Activated naive CD4-positive, alpha-beta T cell (primary cell): ENCODE results near the gene OPRD1.
"Not testable (repeated sequence)": the region's sequence is repeated elsewhere in the genome, so short reads cannot be mapped to it uniquely, and the experiment has no call there.

ENCODE experiments used
- DNase-seq, 4 experiments: peaks; one replicate each; lab custom pipeline; 2025; lab: John Stamatoyannopoulos, UW

OPRD1 gene

GRCh38 chr1:28801461-28801860, 10.5 kb upstream of the OPRD1 start:
- DNase-seq = no peak

DNA sequence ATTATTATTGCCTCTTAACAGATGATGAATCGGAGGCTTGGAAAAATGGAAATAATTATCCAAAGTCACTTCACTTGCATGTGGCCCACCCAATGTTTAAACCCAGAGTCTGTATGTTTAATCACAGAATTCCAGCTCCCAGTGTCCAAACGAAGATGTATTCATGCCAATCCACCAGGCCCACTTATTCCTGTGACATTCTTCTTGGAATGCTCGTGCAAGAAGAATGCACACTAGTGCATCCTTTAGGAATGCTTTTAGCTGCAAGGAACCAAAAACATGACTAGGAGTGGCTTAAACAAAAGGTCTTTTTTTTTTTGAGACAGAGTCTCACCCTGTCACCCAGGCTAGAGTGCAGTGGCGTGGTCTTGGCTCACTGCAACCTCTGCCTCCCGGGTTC, 8.9 kb upstream of the OPRD1 start:
- no peak for DNase-seq

DNA sequence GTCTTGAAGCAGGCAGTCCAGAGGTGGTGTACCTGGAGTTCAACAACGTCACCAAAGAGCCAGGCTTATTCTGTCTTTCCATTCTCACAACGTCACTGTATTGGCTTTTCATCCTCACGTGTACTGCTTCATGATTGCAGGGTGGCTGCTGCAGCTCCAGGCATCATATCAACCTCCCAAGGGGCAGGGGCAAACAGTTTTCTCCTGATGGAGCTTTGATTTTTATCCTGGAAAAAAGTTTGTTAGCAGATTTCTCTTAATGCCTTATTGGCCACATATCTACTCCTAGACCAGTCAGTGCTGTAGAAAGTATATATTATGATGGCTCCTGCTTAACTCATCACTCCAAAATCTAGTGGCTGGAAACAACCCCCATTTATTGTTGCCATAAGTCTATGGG, 8.3 kb upstream of the OPRD1 start:
- DNase-seq = no peak

GRCh38 chr1:28804071-28804470, 7.9 kb upstream of the OPRD1 start:
- DNase-seq = no peak

DNA sequence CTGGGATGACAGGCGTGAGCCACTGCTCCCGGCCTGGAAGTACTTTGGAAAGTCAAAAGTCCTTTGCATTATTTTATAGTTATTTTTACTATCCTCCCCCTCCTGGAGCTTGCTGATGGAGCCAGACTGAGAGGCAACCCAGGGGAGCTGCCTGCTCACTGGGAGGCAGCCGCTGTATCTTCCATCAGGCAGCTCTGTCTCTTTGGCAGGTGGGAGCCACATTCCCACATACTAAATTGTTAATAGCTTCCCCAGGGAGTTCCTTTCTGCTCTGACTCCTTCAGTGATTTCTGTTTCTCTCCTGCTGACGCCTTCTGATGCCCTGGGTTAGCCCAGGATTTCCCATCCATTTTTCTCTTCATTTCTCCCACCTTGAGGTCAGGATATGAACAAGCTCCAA, 4.9 kb upstream of the OPRD1 start:
- DNase-seq = no peak

- DNase-seq = no peak
Observed at GRCh38 chr1:28807986-28808385, 4.0 kb upstream of the OPRD1 start.

GRCh38 chr1:28811369-28811765, 603 bp upstream of the OPRD1 start:
- no peak for DNase-seq

- DNase-seq = no peak
Observed at GRCh38 chr1:28812669-28813468, 899 bp downstream of the OPRD1 start.

DNA sequence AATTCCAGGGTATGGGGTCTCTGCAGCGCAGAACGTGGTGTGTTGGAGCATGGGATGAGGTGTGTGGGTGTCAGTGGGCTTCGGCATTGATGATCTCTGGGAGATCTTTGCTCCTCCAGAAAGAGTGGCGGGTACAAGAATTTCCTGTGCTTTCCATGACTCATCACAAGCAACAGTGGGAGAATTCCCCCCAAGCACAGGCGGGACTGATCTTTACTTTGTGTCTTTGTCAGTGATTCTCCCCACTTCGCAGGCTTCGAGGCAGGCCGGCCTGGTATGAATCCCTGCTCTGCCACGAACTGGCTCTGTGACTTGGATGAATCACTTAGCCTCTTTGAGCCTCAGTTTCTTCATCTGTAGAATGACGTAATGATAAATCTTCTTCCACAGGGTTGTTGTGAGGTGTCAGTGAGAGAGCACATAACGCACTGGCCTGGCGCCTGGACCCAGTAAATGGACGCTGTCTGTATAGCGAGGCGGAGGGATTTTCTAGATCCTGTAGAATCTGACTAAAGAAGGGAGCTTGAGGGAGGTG, 2.0 kb downstream of the OPRD1 start:
- no peak for DNase-seq

GRCh38 chr1:28815533-28816185, 3.7 kb downstream of the OPRD1 start:
- DNase-seq = no peak

GRCh38 chr1:28817133-28817532, 5.2 kb downstream of the OPRD1 start:
- no peak for DNase-seq

DNA sequence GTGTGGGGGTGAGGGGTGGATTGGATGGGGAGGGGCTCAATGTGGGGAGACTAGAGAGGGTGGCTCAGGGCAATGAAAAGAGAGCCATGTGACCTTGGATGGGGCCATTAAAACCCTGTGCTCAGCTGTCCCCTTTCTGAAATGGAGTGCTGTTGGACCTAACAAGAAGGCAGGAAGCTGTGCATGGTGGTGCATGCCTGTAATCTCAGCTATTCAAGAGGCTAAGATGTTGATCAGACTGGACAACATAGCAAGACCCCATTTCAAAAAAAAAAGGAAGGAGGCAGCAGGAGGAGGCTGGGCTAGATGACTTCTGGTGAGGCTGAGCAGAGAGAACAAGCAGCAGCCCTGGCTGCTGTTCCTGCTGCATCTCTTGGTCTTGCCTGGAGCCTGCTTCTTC, 7.0 kb downstream of the OPRD1 start:
- no peak for DNase-seq

DNA sequence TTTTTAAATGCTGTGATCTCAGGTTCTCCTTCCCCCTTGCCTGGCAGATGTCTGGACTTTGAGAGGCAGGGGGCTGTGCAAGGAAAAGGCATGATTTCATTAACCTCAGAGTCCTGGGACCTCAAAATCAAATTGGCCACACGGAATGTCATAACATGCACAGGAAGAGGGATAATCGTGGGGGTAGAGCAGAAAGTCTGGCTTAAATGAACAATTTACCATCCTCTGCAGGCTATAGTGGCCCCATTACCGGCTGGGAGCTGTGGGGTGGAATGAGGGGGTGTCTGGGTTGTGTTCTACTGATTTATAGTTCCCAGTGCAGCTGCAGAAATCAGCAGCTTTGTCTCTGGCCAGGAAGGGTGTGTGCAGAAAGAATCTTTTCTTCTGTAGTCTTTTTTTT, 10.8 kb downstream of the OPRD1 start:
- DNase-seq = no peak

DNA sequence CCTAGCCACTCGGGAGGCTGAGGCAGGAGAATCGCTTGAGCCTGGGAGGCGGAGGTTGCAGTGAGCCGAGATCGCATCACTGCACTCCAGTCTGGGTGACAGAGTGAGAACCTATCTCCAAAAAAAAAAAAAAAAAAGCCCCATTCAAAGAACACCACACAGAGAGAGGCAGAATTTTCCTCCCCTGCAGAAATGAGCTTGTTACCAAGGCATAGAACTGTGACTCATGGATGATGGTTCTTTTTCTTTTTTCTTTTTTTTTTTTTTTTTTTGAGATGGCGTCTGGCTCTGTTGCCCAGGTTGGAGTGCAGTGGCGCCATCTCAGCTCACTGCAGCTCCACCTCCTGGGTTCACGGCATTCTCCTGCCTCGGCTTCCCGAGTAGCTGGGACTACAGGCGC, 12.1 kb downstream of the OPRD1 start:
- DNase-seq = not testable (repeated sequence)

DNA sequence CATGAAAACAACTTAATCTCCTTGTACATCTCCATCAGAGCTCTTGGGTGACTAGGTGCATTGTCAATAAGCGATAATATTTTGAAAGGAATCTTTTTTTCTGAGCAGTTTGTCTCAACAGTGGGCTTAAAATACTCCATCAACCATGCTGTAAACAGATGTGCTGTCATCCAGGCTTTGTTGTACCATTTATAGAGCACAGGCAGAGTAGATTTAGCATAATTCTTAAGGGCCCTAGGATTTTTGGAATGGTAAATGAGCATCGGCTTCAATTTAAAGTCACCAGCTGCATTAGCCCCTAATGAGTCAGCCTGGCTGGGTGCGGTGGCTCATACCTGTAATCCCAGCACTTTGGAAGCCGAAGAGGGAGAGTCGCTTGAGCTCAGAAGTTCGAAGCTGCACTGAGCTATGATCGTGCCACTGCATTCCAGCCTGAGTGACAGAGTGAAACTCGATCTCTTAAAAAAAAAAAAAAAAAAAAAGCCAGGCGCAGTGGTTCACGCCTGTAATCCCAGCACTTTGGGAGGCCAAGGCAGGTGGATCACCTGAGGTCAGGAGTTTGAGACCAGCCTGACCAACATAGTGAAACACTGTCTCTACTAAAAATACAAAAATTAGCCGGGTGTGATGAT, 16.4 kb downstream of the OPRD1 start:
- not testable (repeated sequence) for DNase-seq

- no peak for DNase-seq
Observed at GRCh38 chr1:28830814-28831213, 18.8 kb downstream of the OPRD1 start.

DNA sequence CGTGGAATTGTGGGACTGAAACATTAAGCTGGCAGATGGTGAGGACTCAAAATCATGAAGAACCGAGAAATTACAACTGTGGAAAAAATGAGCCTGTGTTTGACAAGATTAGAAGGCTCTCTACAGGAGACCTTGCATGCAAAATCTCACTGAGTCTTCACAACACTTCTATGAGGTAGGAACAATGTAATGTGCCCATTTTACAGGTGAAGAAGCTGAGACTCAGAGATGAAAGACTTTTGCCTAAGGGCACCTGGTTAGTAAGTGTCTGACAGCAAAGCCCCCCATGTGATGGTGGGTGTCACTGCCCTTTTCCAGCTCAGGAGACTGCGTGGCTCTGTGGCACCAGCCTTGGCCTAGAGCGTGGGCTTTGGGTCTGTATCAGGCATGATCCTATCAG, 21.0 kb downstream of the OPRD1 start:
- DNase-seq = no peak

DNA sequence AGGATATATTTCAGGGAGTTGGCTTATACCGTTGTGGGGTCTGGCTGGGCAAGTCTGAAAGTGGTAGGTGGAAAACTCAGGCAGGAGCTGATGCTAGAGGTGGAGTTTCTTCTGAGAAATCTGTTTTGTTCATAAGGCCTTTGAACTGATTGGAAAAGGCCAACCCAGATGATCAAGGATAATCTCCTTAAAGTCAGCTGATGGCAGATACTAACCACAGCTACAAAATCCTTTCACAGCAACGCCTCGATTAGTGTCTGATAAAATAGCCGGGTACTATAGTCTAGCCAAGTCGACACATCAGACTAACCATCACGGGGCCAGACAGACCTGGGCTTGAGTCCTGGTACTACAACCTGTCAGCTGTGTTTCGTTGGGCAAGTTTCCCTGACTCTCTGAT, 21.4 kb downstream of the OPRD1 start:
- no peak for DNase-seq

DNA sequence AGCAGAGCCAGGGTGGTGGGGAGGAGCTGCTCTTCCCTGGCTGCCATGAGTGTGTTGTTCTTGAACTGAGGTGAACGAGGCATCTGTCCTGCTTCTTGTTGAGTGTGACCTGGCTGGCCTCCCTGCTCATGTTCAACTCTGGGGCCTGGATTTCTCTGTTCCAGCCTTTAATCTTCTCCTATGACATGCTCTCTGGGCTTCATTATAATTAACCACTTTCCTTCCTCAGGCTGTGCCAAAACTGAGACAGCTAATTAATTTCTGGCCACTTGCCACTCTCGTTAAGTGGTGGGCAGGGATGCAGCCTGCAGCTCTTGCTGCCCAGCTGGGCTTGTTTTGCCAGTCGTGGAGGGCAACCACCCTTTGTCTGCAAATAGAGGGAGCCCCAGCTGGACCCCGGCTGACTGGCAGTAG, 23.3 kb downstream of the OPRD1 start:
- no peak for DNase-seq

DNA sequence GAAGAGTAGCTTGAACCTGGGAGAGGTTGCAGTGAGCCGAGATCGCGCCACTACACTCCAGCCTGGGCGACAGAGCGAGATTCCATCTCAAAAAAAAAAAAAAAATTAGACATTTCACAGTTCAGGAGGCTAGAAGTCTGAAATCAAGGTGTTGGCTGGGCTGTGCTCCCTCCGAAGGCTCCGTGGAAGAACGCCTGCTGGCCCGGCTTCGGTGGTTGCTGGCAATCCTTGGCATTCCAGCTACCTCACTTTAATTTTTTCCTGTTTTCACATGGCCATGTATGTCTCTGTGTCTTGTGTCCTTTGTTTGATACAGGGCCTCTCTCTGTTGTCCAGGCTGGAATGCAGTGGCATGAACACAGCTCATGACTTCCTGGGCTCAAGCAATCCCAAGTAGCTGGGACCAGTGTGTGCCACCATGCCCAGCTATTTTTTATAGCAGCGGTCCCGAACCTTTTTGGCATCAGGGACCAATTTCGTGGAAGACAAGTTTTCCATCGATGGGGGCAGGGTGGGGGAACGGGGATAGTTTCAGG, 24.5 kb downstream of the OPRD1 start:
- no peak for DNase-seq

- no peak for DNase-seq
Observed at GRCh38 chr1:28840928-28841544, 29.1 kb downstream of the OPRD1 start.
